Spleen (tissue), 7 donors: ENCODE data around the gene AXIN2.

Source experiments
- POLR2A ChIP-seq, 3 donors: fragments of 450-650 bp; IDR thresholded peaks; one replicate each; pipeline ENCODE4 v1.5.1; 2017; ENCODE audit warnings: antibody characterized with exemption in 3 of 3, mild to moderate bottlenecking in 1 of 3
- POLR2AphosphoS5 ChIP-seq, 3 donors: sonication (generic); formaldehyde crosslinking; IDR thresholded peaks; one replicate each; pipeline ENCODE4 v1.5.1; 2017; ENCODE audit warnings: antibody characterized with exemption in 3 of 3
- TF ChIP-seq, protein P1 (sequence below), 11 experiments: fragments of 200-600 bp in 7 of 11; fragments of 450-650 bp in 4 of 11; sonication (generic) in 4 of 11; IDR thresholded peaks in 8 of 11; conservative IDR thresholded peaks in 3 of 11; 1 replicate in 7 of 11; 2 replicates in 4 of 11; pipeline versions ENCODE4 v1.4.0 to v1.8.0; 2016 to 2021; ENCODE audit warnings: antibody characterized with exemption in 11 of 11, inconsistent platforms in 4 of 11, mild to moderate bottlenecking in 1 of 11
- donor health status: DM: no; HTN: no; CAD: no; lungs with moderate emphysema.
- donor health status: DM: no; HTN: no; CAD: no.
- donor health status: DM: no; HTN: no; CAD: no.

DNA sequence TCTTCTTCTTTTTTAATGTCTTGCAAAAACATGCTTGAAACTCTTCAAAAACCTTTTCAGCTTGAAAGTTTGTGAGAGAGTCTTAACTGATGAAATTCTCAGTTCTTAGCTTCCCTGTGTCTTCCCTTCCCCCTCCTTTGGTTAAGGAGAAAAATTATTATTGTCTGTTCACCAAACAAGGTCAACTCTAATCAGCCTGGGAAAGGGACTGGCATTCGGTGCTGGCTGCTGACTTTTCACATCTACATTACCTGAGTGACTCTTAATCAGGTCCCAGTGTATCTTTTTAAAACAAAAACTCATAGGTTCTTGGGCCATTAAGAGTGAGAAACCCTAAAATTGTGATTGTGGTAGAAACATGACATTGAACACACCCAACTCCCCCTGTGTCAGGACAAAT is 39.1 kb upstream of the AXIN2 start:
- TF ChIP-seq, protein P1, sequence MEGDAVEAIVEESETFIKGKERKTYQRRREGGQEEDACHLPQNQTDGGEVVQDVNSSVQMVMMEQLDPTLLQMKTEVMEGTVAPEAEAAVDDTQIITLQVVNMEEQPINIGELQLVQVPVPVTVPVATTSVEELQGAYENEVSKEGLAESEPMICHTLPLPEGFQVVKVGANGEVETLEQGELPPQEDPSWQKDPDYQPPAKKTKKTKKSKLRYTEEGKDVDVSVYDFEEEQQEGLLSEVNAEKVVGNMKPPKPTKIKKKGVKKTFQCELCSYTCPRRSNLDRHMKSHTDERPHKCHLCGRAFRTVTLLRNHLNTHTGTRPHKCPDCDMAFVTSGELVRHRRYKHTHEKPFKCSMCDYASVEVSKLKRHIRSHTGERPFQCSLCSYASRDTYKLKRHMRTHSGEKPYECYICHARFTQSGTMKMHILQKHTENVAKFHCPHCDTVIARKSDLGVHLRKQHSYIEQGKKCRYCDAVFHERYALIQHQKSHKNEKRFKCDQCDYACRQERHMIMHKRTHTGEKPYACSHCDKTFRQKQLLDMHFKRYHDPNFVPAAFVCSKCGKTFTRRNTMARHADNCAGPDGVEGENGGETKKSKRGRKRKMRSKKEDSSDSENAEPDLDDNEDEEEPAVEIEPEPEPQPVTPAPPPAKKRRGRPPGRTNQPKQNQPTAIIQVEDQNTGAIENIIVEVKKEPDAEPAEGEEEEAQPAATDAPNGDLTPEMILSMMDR (IDR thresholded peaks at IDR 0.05 in 8 of 11, conservative IDR thresholded peaks at IDR 0.05 in 3 of 11), result no peak
- TF ChIP-seq POLR2AphosphoS5 (IDR thresholded peaks at IDR 0.05), result no peak
- TF ChIP-seq POLR2A (IDR thresholded peaks at IDR 0.05), result no peak
